Measurements from ENCODE around the gene GAS2. TPM values are rescaled to one million over a fixed set of nuclear protein-coding genes. Genes with fewer than 3 reads are reported as not detected.

Gene GAS2
- polyA plus RNA-seq, 2 of the 4 experiments (the other 2 are of a cell fraction) = 0.84 to 1.0 TPM

GRCh38 chr11:22749536-22749935 lies 83.1 kb downstream of the GAS2 start:
- no peak for TF ChIP-seq KDM1A (IDR thresholded peaks at IDR 0.05; ENCODE audit: low read depth)
- FAIRE-seq (no peak), ATAC-seq (no peak), DNase-seq (ENCODE audit: low read depth in 1 of 2, low spot score in 1 of 2) (no peak)
- Histone ChIP-seq H3K4me1 (no peaks in the 10 kb centered on the region), H3K4me2 (no peak overlapping the region), H3K9me3 (no peaks in the 10 kb centered on the region), H3K4me3 (no peak overlapping the region), H3K27ac (no peak overlapping the region)
- ChIA-PET POLR2A (no interaction called here), CTCF (no interaction called here)
- 2% methylated on average over 2 of the region's 2 CpGs for WGBS (ENCODE audit: missing lambda C conversion rate)

GRCh38 chr11:22752908-22753310 lies 86.5 kb downstream of the GAS2 start:
- FAIRE-seq (no peak), DNase-seq (ENCODE audit: low read depth in 1 of 2, low spot score in 1 of 2) (no peak), ATAC-seq (no peak)
- WGBS (ENCODE audit: missing lambda C conversion rate) = 58% methylated on average over 3 of the region's 3 CpGs
- Histone ChIP-seq H3K4me2 (no peak overlapping the region), H3K27ac (no peak overlapping the region), H3K9me3 (no peaks in the 10 kb centered on the region), H3K4me1 (no peaks in the 10 kb centered on the region), H3K4me3 (no peak overlapping the region)
- CTCF ChIA-PET = interaction anchor here (2.4 kb wide), 1 partner anchor 35 kb away, joined by 6 read pairs; no protein-coding TSS in a partner anchor
- POLR2A ChIA-PET = no interaction called here
- no peak for TF ChIP-seq FOSL2 (IDR thresholded peaks at IDR 0.05)
- TF ChIP-seq FOSL2 (CRISPR knock-in tag; IDR thresholded peaks at IDR 0.05) = no peak
- TF ChIP-seq, protein P1, sequence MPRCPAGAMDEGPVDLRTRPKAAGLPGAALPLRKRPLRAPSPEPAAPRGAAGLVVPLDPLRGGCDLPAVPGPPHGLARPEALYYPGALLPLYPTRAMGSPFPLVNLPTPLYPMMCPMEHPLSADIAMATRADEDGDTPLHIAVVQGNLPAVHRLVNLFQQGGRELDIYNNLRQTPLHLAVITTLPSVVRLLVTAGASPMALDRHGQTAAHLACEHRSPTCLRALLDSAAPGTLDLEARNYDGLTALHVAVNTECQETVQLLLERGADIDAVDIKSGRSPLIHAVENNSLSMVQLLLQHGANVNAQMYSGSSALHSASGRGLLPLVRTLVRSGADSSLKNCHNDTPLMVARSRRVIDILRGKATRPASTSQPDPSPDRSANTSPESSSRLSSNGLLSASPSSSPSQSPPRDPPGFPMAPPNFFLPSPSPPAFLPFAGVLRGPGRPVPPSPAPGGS (IDR thresholded peaks at IDR 0.05) = no peak
- no peak for TF ChIP-seq HMGXB4 (CRISPR knock-in tag; IDR thresholded peaks at IDR 0.05; ENCODE audit: borderline replicate concordance)
- TF ChIP-seq CBX2 (IDR thresholded peaks at IDR 0.05; ENCODE audit: borderline replicate concordance, low read depth) = no peak
- TF ChIP-seq TP53 (CRISPR knock-in tag; IDR thresholded peaks at IDR 0.05) = no peak

DNA sequence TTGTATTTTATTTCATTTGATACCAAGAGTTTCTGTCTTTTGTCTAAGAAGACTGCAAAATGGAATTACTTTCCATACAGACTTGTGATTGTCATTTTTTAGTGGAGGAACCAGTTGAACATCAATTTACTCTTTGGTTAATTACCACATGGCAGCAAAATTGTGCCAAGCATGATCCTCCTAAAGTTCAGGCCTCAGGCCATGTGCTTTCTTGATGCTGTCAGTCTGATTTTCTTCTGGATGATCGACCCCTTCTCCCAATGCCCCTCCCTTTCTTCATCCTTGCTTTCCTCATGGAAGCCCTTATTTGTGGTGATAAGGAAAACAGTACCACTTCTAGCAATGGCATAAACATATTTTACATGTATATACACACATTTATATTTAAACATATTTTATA lies 87.0 kb downstream of the GAS2 start:
- DNase-seq (ENCODE audit: low read depth in 1 of 2, low spot score in 1 of 2) = no peak
- H3K27ac ChIP-seq = no peak overlapping the region
- WGBS (ENCODE audit: missing lambda C conversion rate) = 0% methylated on average over 1 of the region's 1 CpG
- H3K4me1 ChIP-seq = no peaks in the 10 kb centered on the region
- no peak for ATAC-seq
- TF ChIP-seq NPAS2 (CRISPR knock-in tag; IDR thresholded peaks at IDR 0.05; ENCODE audit: borderline replicate concordance) (no peak), ZC3H11A (IDR thresholded peaks at IDR 0.05) (no peak), JUNB (IDR thresholded peaks at IDR 0.05) (no peak), RFX5 (IDR thresholded peaks at IDR 0.05) (no peak), GATA3 (IDR thresholded peaks at IDR 0.05; ENCODE audit: borderline replicate concordance) (no peak), NFE2L2 (conservative IDR thresholded peaks at IDR 0.05; ENCODE audit: low read length) (no peak), ZSCAN20 (CRISPR knock-in tag; IDR thresholded peaks at IDR 0.05) (no peak), HMGXB4 (CRISPR knock-in tag; IDR thresholded peaks at IDR 0.05; ENCODE audit: borderline replicate concordance) (no peak), EHMT2 (IDR thresholded peaks at IDR 0.05; ENCODE audit: low read depth) (no peak), SMC3 (IDR thresholded peaks at IDR 0.05) (no peak)
- TF ChIP-seq, protein P1 (IDR thresholded peaks at IDR 0.05) = no peak
- TF ChIP-seq, protein P2, sequence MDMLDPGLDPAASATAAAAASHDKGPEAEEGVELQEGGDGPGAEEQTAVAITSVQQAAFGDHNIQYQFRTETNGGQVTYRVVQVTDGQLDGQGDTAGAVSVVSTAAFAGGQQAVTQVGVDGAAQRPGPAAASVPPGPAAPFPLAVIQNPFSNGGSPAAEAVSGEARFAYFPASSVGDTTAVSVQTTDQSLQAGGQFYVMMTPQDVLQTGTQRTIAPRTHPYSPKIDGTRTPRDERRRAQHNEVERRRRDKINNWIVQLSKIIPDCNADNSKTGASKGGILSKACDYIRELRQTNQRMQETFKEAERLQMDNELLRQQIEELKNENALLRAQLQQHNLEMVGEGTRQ (IDR thresholded peaks at IDR 0.05) = no peak
- ChIA-PET POLR2A (no interaction called here), CTCF (interaction anchor here (2.4 kb wide), 1 partner anchor 34 kb away, joined by 6 read pairs; no protein-coding TSS in a partner anchor)
- no peak overlapping the region for H3K4me2 ChIP-seq
- H3K9me3 ChIP-seq = no peaks in the 10 kb centered on the region
- no peak for FAIRE-seq
- H3K4me3 ChIP-seq = no peak overlapping the region

Measured in A549 (cell line).